Gastrocnemius medialis (tissue), 4 donors: ENCODE results near the gene CCDC86. TPM values are rescaled to one million over a fixed set of nuclear protein-coding genes. Genes with fewer than 3 reads are reported as not detected.

Experiments used
- ATAC-seq, 2 donors: fragments of 150-250 bp; one replicate each; pipeline ENCODE4 v1.9.1; 2016
- DNase-seq, 2 donors: peaks; one replicate each; pipeline ENCODE4 v3.0.0-alpha.2; 2019
- H3K27ac ChIP-seq, 4 donors: fragments of 200-600 bp; sonication (generic); 1 replicate in 1 of 4; 2 replicates in 3 of 4; pipeline ENCODE4 v1.5.1; 2016 to 2018; ENCODE audit warnings: mild to moderate bottlenecking in 2 of 4, moderate library complexity in 1 of 4
- H3K27me3 ChIP-seq, 3 donors: fragments of 200-600 bp; sonication (generic) in 2 of 3; 1 replicate in 1 of 3; 2 replicates in 2 of 3; pipeline versions ENCODE4 v1.5.1 to v1.6.0; 2016 to 2019; ENCODE audit warnings: mild to moderate bottlenecking in 1 of 3, moderate library complexity in 1 of 3
- H3K36me3 ChIP-seq, 2 donors: fragments of 200-600 bp; sonication (generic) in 1 of 2; one replicate each; pipeline ENCODE4 v1.5.1; 2017 to 2018
- H3K4me1 ChIP-seq, 2 donors: fragments of 200-600 bp; sonication (generic) in 1 of 2; one replicate each; pipeline ENCODE4 v1.5.1; 2016 to 2017; ENCODE audit warnings: mild to moderate bottlenecking in 2 of 2
- H3K4me3 ChIP-seq, 4 donors: fragments of 200-600 bp; sonication (generic) in 3 of 4; 1 replicate in 1 of 4; 2 replicates in 3 of 4; pipeline ENCODE4 v1.5.1; 2016 to 2019; ENCODE audit warnings: mild to moderate bottlenecking in 2 of 4
- H3K9me3 ChIP-seq, 3 donors: fragments of 200-600 bp; sonication (generic) in 2 of 3; 1 replicate in 1 of 3; 2 replicates in 2 of 3; pipeline ENCODE4 v1.5.1; 2016 to 2019
- CTCF ChIP-seq, 5 experiments: fragments of 450-650 bp in 3 of 5; fragments of 200-600 bp in 2 of 5; sonication (generic) in 2 of 5; IDR thresholded peaks in 4 of 5; conservative IDR thresholded peaks in 1 of 5; 1 replicate in 4 of 5; 2 replicates in 1 of 5; pipeline ENCODE4 v1.5.1; 2016 to 2019; ENCODE audit warnings: antibody characterized with exemption in 5 of 5, mild to moderate bottlenecking in 3 of 5, moderate library complexity in 3 of 5
- POLR2A ChIP-seq, 2 donors: fragments of 450-650 bp; IDR thresholded peaks; one replicate each; pipeline ENCODE4 v1.6.1; 2017; ENCODE audit warnings: antibody characterized with exemption in 2 of 2, mild to moderate bottlenecking in 2 of 2, moderate library complexity in 2 of 2
- in situ Hi-C, 4 donors: fragments of 200-750 bp; cut with MboI; loops; one replicate each; pipeline versions ENCODE4 v1.15.0 to v1.8.0; 2017; ENCODE audit warnings: low sequenced_read_pairs in 4 of 4
- intact Hi-C: fragments of 100-400 bp; cut with DNase I; formaldehyde crosslinking; loops from one replicate; pipeline ENCODE4 v1.15.1; 2023; ENCODE audit warnings: low total_unique reads
- total RNA-seq, 4 donors: library from RNA; depleted of rRNA; stranded (reverse); fragments of >200 nt; gene quantifications; one replicate each; pipeline versions ENCODE4 v1.1.0 to v1.2.3, GENCODE V29; 2016

The CCDC86 gene
- total RNA-seq, 4 donors from 2014 or later = 23.8 to 36.2 (median 33.2) TPM

- DNase-seq = no peak
- no peak overlapping the region for H3K4me3 ChIP-seq
Observed at GRCh38 chr11:60798631-60799030, 43.3 kb upstream of the CCDC86 start.

GRCh38 chr11:60801194-60801593 is 40.7 kb upstream of the CCDC86 start:
- TF ChIP-seq POLR2A (IDR thresholded peaks at IDR 0.05) (no peak), CTCF (IDR thresholded peaks at IDR 0.05 in 4 of 5, conservative IDR thresholded peaks at IDR 0.05 in 1 of 5) (no peak)
- Histone ChIP-seq H3K27me3 (peaks cover 0 to 5% (median 0%) of the 10 kb centered on the region in 3 donors), H3K9me3 (no peaks in the 10 kb centered on the region), H3K4me3 (no peak overlapping the region), H3K36me3 (no peaks in the 10 kb centered on the region), H3K4me1 (no peaks in the 10 kb centered on the region), H3K27ac (no peak overlapping the region)
- ATAC-seq (no peak), DNase-seq (no peak)
- in situ Hi-C loops (no loop called here), intact Hi-C loops (no loop called here)

More at GRCh38 chr11:60798631-60799030, 43.3 kb upstream of the CCDC86 start:
- ATAC-seq = no peak
- Histone ChIP-seq H3K9me3 (no peaks in the 10 kb centered on the region), H3K27me3 (peaks cover 0 to 5% (median 0%) of the 10 kb centered on the region in 3 donors), H3K36me3 (no peaks in the 10 kb centered on the region), H3K4me1 (no peaks in the 10 kb centered on the region), H3K27ac (no peak overlapping the region)
- intact Hi-C loops = no loop called here
- TF ChIP-seq CTCF (IDR thresholded peaks at IDR 0.05 in 4 of 5, conservative IDR thresholded peaks at IDR 0.05 in 1 of 5) = no peak
- no peak for TF ChIP-seq POLR2A (IDR thresholded peaks at IDR 0.05)
- in situ Hi-C loops = no loop called here

DNA sequence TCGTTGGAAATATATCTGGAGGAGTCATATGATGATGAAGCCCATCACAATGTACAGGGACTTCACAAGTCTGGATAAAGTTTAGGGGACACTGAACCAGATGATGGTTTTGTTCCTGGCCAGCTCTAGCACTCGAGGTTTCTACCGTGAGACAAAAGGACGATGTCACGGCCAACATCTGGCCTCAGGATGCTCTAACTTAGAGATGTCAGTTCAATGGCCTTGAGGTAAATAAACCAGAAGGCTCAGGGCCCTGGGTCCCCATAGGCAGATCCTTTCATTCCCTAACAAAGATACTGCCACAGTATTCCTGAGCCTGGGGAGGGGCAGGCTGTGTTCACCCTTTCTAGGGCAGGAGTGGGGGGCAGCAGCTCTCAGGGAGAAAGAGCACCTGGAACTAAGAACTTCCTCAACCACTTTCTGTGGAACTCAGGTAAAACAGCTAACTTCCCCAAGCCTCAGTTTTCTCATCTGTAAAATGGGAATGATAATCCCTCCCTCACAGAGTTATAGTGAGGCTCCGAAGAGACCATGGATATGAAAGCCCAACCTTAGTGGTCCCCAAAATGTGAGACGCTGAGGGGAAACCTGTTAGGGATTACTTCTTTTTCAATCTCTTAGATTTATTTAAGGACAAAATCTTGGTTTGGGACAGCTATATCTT is 38.5 kb upstream of the CCDC86 start:
- intact Hi-C loops = no loop called here
- in situ Hi-C loops = no loop called here
- H3K4me1 ChIP-seq = no peaks in the 10 kb centered on the region
- DNase-seq = no peak
- no peak overlapping the region for H3K27ac ChIP-seq
- no peaks in the 10 kb centered on the region for H3K36me3 ChIP-seq
- TF ChIP-seq POLR2A (IDR thresholded peaks at IDR 0.05) (no peak), CTCF (IDR thresholded peaks at IDR 0.05 in 4 of 5, conservative IDR thresholded peaks at IDR 0.05 in 1 of 5) (no peak)
- peaks cover 0 to 5% (median 0%) of the 10 kb centered on the region in 3 donors for H3K27me3 ChIP-seq
- ATAC-seq = no peak
- no peaks in the 10 kb centered on the region for H3K9me3 ChIP-seq
- no peak overlapping the region for H3K4me3 ChIP-seq

GRCh38 chr11:60809249-60809648 is 32.7 kb upstream of the CCDC86 start:
- DNase-seq (no peak), ATAC-seq (no peak)
- no peaks in the 10 kb centered on the region for H3K27me3 ChIP-seq
- H3K4me1 ChIP-seq = no peaks in the 10 kb centered on the region
- H3K36me3 ChIP-seq = no peaks in the 10 kb centered on the region
- TF ChIP-seq POLR2A (IDR thresholded peaks at IDR 0.05) (no peak), CTCF (IDR thresholded peaks at IDR 0.05 in 4 of 5, conservative IDR thresholded peaks at IDR 0.05 in 1 of 5) (no peak)
- no peaks in the 10 kb centered on the region for H3K9me3 ChIP-seq
- intact Hi-C loops (no loop called here), in situ Hi-C loops (no loop called here)
- H3K4me3 ChIP-seq = no peak overlapping the region
- no peak overlapping the region for H3K27ac ChIP-seq

DNA sequence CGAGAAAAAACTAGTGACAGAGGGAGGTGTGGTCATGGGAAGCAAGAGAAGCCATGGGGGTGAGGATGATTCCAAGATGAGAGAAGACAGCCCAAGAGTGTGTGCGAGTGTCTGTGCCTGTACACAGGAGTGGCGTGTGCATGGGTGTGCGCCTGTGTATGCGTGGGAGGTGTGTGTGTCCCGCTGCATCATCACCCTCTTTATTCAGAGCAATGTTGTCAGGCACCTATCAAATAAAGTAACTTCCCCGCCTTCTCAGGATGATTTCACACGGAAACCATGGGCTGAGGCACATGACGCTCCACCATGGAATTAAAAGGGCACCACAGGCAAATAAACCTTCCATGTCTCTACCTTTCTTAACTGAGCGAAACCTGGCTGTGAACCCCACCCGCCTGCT is 32.2 kb upstream of the CCDC86 start:
- ATAC-seq (no peak), DNase-seq (no peak)
- no peaks in the 10 kb centered on the region for H3K27me3 ChIP-seq
- H3K36me3 ChIP-seq = no peaks in the 10 kb centered on the region
- intact Hi-C loops (no loop called here), in situ Hi-C loops (no loop called here)
- H3K27ac ChIP-seq = no peak overlapping the region
- no peaks in the 10 kb centered on the region for H3K9me3 ChIP-seq
- no peak for TF ChIP-seq CTCF (IDR thresholded peaks at IDR 0.05 in 4 of 5, conservative IDR thresholded peaks at IDR 0.05 in 1 of 5)
- TF ChIP-seq POLR2A (IDR thresholded peaks at IDR 0.05) = no peak
- H3K4me3 ChIP-seq = no peak overlapping the region
- no peaks in the 10 kb centered on the region for H3K4me1 ChIP-seq
